Measurements from ENCODE around the gene ERC2. TPM values are rescaled to one million over a fixed set of nuclear protein-coding genes. Genes with fewer than 3 reads are reported as not detected.

Gene ERC2
- total RNA-seq, 1 experiment from 2014 or later, result 0.77 TPM

DNA sequence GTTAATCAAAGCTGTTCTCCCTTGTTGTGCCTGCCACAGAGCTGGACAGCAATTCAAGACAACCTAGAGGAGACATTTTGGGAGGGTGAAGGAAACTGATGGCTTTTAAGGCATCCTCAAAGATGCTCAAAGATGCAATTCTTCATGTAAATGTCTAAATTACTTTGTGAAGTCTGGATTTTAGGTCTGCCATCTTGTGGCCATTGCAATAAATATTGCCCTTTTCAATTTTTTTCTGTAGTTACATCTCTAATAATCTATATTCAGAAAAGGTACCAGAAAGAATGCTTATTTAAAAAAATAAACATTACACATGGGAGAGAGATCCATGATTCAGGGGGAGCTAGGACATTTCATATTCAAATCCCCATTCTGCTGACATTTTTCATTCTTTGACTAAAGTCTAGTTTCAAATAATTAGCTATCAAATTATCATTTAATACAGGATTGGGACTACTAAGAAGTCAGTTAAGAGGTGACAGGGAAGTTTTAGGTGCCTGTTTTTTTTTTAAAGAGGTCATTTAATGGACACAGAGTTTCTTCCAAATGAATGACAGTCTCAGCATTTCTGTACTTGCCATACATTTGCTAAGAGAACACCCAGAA lies 721.4 kb downstream of the ERC2 start:
- H3K9me2 ChIP-seq (replicated peaks; ENCODE audit: low read length), result no peaks in the 10 kb centered on the region
- no peaks in the 10 kb centered on the region for H4K20me1 ChIP-seq (ENCODE audit: low read length)
- TF ChIP-seq, protein P1, sequence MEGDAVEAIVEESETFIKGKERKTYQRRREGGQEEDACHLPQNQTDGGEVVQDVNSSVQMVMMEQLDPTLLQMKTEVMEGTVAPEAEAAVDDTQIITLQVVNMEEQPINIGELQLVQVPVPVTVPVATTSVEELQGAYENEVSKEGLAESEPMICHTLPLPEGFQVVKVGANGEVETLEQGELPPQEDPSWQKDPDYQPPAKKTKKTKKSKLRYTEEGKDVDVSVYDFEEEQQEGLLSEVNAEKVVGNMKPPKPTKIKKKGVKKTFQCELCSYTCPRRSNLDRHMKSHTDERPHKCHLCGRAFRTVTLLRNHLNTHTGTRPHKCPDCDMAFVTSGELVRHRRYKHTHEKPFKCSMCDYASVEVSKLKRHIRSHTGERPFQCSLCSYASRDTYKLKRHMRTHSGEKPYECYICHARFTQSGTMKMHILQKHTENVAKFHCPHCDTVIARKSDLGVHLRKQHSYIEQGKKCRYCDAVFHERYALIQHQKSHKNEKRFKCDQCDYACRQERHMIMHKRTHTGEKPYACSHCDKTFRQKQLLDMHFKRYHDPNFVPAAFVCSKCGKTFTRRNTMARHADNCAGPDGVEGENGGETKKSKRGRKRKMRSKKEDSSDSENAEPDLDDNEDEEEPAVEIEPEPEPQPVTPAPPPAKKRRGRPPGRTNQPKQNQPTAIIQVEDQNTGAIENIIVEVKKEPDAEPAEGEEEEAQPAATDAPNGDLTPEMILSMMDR (conservative IDR thresholded peaks at IDR 0.05; ENCODE audit: low read depth, low read length), result peak; percentile 71
- no peak for TF ChIP-seq EZH2 (IDR thresholded peaks at IDR 0.05; ENCODE audit: low read length, unreplicated experiment)
- H2AFZ ChIP-seq (ENCODE audit: low read length), result no peak overlapping the region
- H3K9ac ChIP-seq (ENCODE audit: low read length), result no peak overlapping the region
- ChIA-PET CTCF (interaction anchor here (0.7 kb wide), 1 partner anchor 34 kb away, joined by 3 read pairs; no protein-coding TSS in a partner anchor), POLR2A (ENCODE audit: unreplicated experiment) (no interaction called here)
- no TSS peak for BruUV-seq (replicated peaks)
- no peak overlapping the region for H3K4me2 ChIP-seq (ENCODE audit: low read length)
- DNase-seq (peak; percentile 48), ATAC-seq (no peak)
- no peaks in the 10 kb centered on the region for H3K9me3 ChIP-seq (ENCODE audit: low read length)
- H3K27me3 ChIP-seq (ENCODE audit: low read length), result no peaks in the 10 kb centered on the region
- H3F3A ChIP-seq (ENCODE audit: low read length, unreplicated experiment), result no peaks in the 10 kb centered on the region
- no peaks in the 10 kb centered on the region for H3K36me3 ChIP-seq (ENCODE audit: low read depth, low read length)
- H3K4me1 ChIP-seq (ENCODE audit: insufficient read depth, low read length), result peaks cover 17% of the 10 kb centered on the region
- H3K4me3 ChIP-seq (ENCODE audit: low read length), result no peak overlapping the region
- H3K79me2 ChIP-seq (ENCODE audit: low read length), result no peaks in the 10 kb centered on the region
- no peak overlapping the region for H3K27ac ChIP-seq (ENCODE audit: low read length)
- intact Hi-C loops (cut with micrococcal nuclease), result loop anchor here (1.0 kb wide), 3 partner anchors 150 to 262 kb away; no protein-coding TSS in a partner anchor

DNA sequence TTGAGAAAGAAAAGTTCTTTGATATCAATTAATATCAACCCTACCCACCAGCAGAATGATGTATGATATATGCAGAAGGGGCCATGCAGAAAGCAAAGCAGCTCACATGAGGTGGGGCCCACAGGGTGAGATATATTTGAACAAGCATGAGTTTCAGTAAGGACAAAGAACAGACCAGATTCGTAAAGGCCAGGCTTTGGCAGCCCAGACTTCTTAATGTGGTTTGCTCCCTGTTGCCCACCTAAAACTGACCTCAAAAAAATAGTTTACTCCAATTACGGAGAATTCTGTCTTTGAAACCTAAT lies 725.5 kb downstream of the ERC2 start:
- Histone ChIP-seq H3K27ac (ENCODE audit: low read length) (no peak overlapping the region), H3K4me3 (ENCODE audit: low read length) (no peak overlapping the region), H3F3A (ENCODE audit: low read length, unreplicated experiment) (no peaks in the 10 kb centered on the region), H4K20me1 (ENCODE audit: low read length) (no peaks in the 10 kb centered on the region), H3K4me1 (ENCODE audit: insufficient read depth, low read length) (no peaks in the 10 kb centered on the region), H3K36me3 (ENCODE audit: low read depth, low read length) (no peaks in the 10 kb centered on the region), H3K27me3 (ENCODE audit: low read length) (no peaks in the 10 kb centered on the region), H3K4me2 (ENCODE audit: low read length) (no peak overlapping the region), H3K79me2 (ENCODE audit: low read length) (no peaks in the 10 kb centered on the region), H3K9me3 (ENCODE audit: low read length) (no peaks in the 10 kb centered on the region), H3K9me2 (replicated peaks; ENCODE audit: low read length) (no peaks in the 10 kb centered on the region), H3K9ac (ENCODE audit: low read length) (no peak overlapping the region), H2AFZ (ENCODE audit: low read length) (no peak overlapping the region)
- CTCF ChIA-PET, result no interaction called here
- intact Hi-C loops (cut with micrococcal nuclease), result no loop called here
- POLR2A ChIA-PET (ENCODE audit: unreplicated experiment), result no interaction called here
- TF ChIP-seq EZH2 (IDR thresholded peaks at IDR 0.05; ENCODE audit: low read length, unreplicated experiment) (no peak), EZH2phosphoT487 (IDR thresholded peaks at IDR 0.05; ENCODE audit: borderline replicate concordance, low read length) (no peak)
- TF ChIP-seq, protein P1 (conservative IDR thresholded peaks at IDR 0.05; ENCODE audit: low read depth, low read length), result no peak
- ATAC-seq, result no peak
- DNase-seq, result no peak
- BruUV-seq (replicated peaks), result no TSS peak

DNA sequence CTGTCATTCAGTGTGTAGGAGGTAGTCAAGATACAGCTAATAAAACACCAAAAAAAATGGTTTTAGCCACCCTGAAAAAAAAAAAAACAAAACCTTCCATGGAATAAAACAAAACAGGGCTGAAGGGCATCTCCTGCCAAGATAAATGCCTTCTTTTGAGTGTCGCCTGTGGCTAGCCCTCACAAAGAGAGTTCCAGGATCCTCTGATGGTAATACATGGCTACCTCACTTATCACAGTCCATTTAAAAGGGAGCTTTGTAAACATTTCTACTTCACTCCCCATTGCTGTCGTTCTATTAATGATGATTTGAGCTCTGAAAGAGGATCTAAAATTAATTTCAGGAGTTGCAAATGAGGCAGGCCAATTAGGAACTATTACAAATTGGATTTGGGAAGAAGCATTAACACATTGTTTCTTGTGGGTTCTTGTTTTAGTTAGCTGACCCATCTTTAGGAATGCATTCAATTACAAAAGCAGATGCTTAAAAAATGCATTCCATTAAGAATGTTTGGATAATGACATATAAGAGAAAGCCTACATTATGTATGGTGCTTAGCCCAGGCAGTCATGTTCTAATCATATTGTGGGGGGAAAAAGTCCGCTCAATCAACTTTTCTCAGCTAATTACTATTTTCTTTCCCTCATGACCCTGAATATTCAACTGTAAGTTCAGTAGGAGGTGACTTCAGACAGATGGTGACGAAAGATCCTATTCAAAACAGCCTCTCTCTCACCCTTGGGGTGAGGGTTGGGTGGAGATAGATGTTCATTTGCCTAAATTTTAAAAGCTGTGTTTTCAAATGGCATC lies 726.0 kb downstream of the ERC2 start:
- Histone ChIP-seq H3K27ac (ENCODE audit: low read length) (no peak overlapping the region), H3K9me2 (replicated peaks; ENCODE audit: low read length) (no peaks in the 10 kb centered on the region), H3K79me2 (ENCODE audit: low read length) (no peaks in the 10 kb centered on the region), H3K9me3 (ENCODE audit: low read length) (no peaks in the 10 kb centered on the region), H3K4me2 (ENCODE audit: low read length) (no peak overlapping the region), H2AFZ (ENCODE audit: low read length) (no peak overlapping the region), H3K36me3 (ENCODE audit: low read depth, low read length) (no peaks in the 10 kb centered on the region), H3F3A (ENCODE audit: low read length, unreplicated experiment) (no peaks in the 10 kb centered on the region), H3K9ac (ENCODE audit: low read length) (no peak overlapping the region), H4K20me1 (ENCODE audit: low read length) (no peaks in the 10 kb centered on the region), H3K27me3 (ENCODE audit: low read length) (no peaks in the 10 kb centered on the region), H3K4me3 (ENCODE audit: low read length) (no peak overlapping the region), H3K4me1 (ENCODE audit: insufficient read depth, low read length) (no peaks in the 10 kb centered on the region)
- BruUV-seq (replicated peaks), result no TSS peak
- POLR2A ChIA-PET (ENCODE audit: unreplicated experiment), result no interaction called here
- no peak for DNase-seq
- CTCF ChIA-PET, result no interaction called here
- ATAC-seq, result no peak
- intact Hi-C loops (cut with micrococcal nuclease), result no loop called here
- no peak for TF ChIP-seq EZH2phosphoT487 (IDR thresholded peaks at IDR 0.05; ENCODE audit: borderline replicate concordance, low read length)
- TF ChIP-seq, protein P1 (conservative IDR thresholded peaks at IDR 0.05; ENCODE audit: low read depth, low read length), result no peak
- no peak for TF ChIP-seq EZH2 (IDR thresholded peaks at IDR 0.05; ENCODE audit: low read length, unreplicated experiment)

Data from PC-3 (cell line).